HG03457 (cell line): ENCODE measurements around the gene DUSP14.

Experiments
- ATAC-seq: cut with Tn5 transposase; IDR thresholded peaks from one replicate; pipeline ENCODE4 v1.9.1; 2021; ENCODE audit warnings: moderate number of reproducible peaks; ENCODE audit not compliant: unreplicated experiment

The DUSP14 gene

DNA sequence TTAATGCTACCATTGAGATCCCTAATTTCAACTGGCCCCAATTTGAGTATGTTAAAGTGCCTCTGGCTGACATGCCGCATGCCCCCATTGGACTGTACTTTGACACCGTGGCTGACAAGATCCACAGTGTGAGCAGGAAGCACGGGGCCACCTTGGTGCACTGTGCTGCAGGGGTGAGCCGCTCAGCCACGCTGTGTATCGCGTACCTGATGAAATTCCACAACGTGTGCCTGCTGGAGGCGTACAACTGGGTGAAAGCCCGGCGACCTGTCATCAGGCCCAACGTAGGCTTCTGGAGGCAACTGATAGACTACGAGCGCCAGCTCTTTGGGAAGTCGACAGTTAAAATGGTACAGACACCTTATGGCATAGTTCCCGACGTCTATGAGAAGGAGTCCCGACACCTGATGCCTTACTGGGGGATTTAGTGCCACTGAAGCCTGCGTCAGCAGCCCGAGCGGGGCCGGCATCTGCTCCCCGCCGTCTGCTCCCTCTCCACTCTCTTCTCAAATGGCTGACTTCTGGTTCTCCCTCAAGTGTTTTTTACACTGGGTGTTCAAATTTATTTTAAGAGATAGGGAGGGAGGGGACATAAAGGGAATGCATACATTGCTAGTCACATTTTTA is 22.9 kb downstream of the DUSP14 start:
- ATAC-seq, result no peak

DNA sequence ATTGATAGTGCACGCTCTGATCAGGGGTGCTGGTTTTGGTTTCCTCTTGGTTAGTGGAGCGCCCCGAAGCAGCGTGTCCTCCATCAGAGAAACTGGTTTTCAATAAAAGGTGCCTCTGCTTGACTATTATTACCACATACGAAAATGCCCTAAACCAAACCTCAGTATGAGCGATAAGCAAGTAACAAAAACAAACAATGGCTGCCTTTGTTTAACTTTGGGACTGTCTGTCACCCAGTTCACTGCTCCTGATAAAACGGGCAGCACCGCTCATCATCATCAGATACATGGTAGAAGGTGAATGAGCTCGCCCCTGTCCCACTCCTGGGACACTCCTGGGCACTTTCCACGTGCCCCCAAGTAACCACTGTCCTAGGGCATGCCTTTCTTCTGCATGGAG is 24.0 kb downstream of the DUSP14 start:
- no peak for ATAC-seq

DNA sequence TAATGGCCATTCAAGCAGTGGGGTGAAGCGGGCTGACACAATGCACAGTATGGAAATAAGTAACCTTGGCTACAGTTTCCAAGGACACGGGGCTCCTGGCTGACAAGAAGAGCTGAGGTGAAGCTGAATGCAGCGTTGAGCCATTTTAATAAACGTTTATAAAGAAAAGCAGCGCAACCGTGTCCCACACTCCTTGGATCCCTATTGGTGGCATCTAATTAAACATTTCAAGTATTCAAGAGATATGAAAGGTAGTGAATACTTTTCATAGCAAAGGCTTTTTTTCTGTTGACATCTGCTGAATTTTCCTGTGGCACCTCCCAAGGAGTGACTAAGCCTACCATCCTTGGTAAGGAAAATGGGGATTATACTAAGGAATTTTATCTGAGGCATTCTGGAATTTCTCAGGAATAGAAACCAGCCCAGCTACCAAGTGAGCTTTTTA is 26.5 kb downstream of the DUSP14 start:
- no peak for ATAC-seq

DNA sequence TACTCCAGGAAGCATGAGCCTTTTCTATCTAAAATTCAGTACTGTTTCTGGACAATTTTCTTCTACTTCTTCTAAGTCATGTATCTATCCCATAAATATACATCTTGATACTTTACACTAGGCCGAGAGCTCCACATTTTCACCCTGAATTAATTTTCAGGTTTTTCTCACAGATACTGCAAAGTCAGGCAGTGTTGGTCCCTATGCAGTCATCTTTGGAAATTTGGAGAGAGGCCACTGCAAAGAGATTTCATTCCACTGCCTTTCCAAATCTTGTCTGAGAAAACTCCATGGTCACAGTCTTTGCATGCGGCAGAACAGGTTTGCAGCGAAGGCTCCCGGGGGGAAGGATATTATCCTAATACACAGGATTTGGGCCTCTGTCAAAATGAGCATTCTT is 28.2 kb downstream of the DUSP14 start:
- no peak for ATAC-seq

DNA sequence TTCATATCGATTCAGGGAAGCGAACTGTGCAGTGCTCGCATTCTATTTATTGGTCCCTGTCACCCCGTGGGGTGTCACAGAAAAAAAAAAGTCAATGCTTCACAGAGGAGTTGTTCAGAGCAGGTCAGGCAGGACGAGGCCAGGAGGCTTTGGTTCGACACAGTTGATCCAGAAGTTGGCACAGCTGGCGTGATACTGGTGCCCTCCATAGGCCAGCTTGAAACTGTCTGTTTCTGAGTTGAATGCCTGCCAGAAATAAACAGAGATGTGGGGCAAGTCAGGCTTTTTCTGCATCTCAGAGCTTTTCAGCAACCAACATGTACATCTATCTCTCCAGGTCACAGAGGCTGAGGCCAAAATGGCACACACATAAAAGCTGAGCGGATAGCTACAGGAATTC is 29.1 kb downstream of the DUSP14 start:
- no peak for ATAC-seq

DNA sequence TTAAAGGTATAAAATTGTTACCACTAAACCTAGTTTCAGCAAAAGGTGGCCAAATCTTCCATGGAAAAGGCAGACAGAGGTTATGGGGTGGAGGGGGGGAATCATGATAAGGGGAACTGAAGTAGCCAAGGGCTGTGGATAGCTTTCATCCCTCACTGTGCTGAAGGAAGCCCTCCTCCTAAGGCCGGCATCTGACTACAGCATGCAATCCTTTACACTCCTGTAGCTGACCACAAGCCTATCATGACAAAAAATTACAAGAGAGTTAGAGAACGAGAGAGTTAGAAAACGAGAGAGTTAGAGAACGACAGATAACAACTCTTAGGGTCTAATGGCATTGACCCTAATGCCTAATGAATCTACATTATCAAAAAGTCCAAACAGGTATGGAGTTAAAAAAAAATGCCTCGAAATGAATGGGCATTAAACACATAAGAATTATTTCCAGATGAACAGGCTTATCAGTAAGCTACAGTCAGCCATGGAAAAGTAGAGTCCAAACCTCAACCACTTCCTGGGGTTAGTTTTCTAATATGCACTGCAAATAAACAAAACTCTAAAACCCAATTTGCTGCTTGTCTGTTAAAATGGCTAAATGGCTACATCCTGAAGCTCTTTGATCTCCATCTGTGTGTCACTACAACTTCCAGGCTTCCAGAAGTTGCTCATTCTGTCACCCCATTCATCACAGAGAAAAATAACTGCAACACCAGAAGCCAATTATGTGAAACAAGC is 29.7 kb downstream of the DUSP14 start:
- no peak for ATAC-seq

DNA sequence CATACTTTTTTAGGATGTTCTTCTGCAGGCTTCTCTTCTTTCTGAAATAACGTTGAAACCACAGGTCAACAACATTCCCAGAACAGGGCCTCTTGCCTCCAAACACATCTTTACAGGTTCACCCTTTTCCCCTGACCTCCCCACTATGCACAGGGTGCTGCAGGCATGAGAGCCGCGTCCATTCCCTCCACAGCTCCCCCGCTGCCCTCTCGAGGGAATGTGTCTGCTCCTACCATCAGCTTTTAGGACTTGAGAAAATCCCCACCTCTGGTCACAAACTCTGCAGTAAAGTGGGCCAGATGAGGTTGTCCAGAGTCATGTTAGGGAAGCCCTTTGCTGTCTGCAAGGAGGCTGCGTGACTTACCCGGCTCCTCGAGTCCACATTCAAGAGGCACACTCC is 30.5 kb downstream of the DUSP14 start:
- no peak for ATAC-seq

DNA sequence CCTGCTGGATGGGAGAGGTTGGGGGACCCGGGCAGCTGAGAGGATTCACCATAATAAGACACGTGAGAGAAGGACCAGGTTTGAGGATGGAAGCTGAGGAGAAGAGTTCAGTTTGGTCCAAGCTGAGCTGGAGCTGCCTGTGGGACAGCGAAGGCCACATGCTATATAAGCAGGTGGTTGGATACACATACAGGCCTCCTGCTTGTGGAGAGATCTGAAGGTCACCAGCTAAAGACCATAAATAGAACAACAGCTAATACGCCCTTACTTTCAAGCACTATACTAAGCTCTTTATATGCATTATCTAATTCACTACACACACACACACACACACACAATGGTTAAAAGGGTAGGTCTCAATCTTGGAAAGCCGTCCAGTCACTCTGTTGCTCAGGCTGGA is 32.1 kb downstream of the DUSP14 start:
- no peak for ATAC-seq

DNA sequence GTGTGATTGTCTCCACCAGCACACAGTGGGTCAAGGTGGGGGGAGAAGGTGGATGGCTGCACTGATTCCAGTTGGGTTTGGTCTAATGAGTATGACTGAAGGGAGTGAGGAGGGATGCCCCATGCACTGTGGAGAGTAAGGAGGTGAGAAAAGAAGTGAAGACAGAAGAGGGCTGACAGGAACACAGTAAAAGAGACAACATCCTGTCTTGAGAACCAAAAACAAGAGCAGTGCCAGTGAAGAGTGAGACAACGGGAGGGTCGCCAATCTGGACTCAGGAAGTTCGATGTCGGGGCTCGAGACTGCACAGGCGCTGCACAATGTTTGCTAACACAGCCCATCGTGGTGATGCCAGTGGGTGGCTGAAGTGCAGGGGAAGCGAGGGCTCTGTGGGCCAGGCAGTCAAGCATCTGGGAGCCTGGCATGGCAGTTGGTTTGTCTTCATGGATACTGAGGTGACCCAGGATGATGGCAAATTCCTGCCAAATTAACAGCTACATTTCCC is 34.1 kb downstream of the DUSP14 start:
- no peak for ATAC-seq

DNA sequence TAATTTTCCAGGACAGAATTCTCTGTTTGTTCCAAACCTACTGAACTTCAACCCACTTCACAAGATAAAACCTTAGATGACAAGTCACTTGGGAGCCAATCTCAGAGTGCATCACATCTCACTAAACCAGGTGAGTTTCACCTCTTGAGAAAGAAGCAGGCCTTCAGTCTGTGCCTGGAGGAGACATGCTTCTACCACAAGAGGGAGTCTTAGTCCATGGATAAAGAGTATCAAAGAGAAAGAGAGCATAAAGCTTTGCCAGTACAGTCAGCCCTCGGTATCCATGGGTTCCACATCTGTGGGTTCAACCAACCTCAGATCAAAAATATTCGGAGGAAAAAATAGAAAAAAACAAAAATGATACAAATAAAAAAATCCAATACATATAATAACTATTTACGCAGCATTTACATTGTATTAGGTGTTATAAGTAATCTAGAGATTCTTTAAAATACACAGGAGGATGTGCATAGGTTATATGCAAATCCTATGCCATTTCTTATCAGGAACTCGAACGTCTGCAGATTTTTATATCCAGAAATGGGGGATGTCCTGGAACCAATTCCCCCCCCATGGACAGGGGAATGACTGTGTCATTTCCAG is 37.7 kb downstream of the DUSP14 start:
- no peak for ATAC-seq

DNA sequence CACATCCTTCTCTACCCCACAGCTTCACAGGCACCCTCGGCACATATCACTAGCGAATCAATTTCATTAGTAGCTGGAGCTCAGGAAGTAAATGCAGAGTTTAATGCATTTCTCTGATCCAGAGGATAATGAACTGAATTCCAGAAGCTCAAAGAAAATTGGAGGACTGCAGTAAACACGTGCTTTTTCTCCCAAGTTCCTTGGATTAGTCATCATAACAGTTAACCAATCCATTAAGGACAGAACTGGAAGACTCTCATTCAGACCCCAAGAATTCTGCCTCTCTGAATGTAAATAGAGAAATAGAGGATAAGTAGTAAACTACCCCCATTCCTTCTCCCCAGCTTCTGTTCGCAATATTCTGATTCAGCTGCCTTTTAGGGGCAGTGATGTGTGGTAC is 40.7 kb downstream of the DUSP14 start:
- ATAC-seq, result no peak

DNA sequence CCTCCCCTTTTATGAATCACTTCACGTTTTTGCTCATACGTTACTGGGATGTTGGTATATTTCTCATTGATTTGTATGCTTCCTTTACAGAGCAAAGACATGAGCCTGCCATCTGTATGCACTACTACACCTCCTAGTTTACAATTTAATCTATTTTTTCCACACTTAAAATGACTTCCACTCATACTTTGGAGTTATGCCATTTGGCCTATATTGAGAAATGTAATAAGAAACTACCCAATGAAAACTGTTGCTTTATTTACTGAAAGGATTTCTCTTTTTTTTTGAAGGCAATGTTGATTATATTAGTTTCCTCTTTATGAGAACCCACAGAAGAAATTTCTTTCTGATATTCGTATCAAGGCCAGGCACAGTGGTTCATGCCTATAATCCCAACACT is 43.1 kb downstream of the DUSP14 start:
- ATAC-seq, result no peak

DNA sequence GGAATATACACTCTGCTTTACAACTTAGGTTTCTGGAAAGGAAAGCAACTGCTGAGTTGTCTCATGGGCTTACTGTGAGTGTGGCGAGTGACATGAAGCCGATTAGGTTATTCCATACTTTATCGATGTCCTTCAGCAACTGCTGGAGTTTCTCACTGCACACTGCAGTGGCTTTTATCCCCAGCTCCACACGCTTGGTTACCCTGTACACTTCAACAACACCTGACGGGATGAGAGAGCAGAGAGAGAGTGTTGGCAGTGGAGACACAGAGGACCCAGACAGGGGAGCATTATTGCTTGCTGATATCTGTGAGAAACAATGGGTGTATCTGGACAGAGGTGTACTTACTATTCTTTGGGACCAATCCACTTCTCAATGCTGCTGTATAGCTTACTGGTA is 46.2 kb downstream of the DUSP14 start:
- ATAC-seq, result no peak

DNA sequence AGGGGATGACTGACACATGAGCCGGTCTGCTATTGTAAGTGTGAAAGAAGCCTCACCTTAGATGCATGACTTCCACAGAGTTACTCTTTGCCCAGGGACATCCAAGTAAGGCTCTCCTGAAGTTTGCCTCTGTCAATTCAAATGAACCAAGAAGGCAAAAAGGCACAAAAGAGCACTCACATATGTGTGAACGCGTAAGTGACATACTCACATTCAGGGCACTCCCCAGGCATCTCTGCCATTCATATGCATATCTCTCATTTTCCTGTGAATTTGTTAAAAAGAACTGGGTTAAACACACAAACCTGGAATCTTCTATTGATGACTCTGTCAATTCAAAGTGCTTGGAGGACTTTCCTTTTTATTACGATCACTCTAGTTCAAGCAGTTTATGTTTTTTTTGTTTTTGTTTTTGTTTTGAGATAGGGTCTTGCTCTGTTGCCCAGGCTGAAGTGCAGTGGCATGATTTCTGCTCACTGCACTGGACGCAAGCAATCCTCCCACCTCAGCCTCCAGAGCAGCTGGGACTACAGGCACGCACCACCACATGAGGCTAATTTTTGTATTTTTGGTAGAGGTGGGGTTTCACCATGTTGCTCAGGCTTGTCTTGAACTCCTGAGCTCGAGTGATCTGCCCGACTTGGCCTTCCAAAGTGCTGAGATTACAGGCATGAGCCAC is 49.4 kb downstream of the DUSP14 start:
- ATAC-seq, result no peak

DNA sequence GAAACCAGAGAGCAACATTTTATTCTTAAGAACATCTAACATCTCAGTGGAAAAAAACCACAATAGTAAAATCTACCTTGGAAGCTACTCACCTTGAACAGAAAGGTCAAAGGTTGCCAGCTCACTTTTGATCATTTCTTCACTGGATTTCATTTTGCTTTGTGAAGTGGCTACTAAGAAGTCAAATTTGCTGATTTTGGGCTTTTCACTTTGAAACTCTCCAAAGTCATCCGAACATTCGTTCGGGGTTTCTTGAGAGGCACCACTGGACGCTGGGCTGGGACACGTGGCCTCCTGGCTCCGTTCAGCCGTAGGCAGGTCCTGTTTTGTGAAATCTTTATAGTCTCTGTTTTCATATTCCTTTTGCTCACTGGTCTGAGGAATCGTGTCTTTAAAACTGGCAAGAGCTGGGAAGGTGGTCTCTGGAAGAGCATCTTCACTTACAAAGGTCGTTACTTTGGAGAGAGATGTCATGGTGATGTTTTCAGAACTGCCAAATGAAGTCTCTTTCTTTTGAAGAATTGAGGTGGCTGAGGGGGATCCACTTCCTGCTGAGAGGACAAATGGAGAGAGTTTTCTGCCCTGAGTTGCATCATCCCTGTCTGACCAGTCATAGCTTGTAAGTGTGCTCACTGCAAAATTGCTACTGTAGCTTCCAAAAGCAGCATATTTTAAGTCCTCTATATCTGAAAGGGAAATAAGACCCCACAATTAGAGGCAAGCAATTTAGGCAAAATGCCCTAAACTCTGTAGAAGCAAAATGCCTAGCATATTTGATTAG is 52.4 kb downstream of the DUSP14 start:
- no peak for ATAC-seq

DNA sequence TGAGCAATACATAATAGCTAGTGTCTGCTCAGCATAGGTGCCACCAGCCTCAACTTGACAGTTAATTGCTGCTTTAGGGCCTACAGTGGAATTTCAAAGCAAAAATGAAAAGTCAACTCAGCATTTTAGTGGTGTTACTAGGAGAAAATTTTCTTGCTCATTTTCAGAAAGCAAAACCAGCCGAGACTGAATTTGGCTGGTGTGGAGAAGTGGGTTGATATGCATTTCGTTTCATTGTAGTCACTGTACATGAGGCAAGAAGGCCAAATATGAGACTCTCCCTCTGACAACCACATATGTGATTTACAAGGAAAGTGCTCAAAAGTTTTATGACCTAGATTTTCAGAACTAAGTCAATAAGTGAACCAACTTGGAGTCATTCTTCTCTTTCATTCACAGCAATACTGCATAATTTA is 54.0 kb downstream of the DUSP14 start:
- ATAC-seq, result no peak

DNA sequence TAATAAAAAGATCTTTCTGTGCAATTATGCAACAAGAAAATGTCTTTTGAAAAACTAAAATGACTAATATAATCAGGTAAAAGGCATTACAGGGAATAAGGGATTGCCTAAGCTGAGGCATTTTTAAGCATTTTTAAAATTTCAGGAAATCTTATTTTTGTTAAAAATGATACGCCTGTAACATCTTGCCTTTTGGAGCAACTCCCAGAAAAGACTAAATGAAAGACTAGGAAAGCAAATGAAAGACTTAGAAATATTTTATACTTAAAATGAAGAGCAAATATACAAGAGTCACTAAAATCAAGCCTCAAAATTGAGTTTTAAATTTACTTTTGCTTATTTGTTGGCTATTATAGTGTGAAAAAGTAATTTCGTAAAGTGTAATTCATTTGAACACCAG is 55.8 kb downstream of the DUSP14 start:
- ATAC-seq, result no peak

DNA sequence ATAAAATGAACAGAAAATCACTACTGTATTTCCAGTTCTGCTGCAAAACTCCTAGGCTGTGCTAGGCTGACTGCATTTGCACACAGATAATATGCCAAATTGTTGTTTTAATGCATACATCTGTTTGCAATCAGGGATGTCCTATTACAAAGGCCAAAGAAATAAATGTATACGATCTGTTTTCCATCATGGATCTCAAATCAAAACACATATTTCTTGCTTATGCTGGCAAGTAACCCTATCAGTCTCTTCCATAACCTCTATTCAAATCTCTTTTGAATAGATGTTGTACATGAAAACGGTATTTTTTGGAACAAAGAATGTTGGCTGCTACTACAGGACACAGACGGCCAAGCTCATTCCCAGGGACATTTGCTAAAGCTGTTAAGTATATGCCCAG is 56.6 kb downstream of the DUSP14 start:
- ATAC-seq, result no peak

DNA sequence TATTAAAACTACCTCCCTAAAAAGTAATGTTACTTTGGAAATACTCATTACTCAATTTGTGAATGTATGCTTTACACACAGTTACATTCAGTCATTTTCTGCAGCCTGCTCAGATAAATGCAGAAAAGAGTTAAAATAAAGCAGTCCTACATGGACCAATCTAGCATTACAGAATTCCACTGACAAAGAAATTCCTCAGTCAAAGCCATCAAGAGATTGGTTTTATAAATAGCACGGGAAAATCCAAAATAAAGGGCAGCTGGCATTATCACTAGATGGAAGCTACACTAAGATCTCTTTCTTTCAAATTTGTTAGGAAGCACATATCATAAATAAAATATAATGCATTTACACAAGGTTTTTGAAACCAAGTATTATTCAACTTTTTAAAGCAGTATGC is 58.3 kb downstream of the DUSP14 start:
- no peak for ATAC-seq

DNA sequence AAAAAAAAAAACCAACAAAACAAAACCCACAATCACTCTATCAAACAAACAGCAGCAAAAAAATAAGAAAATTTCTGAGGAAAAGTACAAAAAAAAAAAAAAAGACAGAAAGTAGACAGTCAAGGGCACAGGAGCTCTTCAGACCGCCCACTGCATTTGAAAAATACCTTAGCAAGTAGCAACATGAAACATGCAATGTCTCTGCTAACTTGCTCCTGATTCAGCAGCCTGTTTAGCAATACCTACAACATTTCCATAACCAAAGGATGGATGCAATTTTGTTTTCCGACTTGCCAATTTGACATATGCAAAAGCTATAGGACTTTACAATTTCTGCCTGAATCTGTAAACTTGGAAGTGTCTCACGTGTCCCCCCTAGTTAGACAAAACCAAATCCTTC is 62.1 kb downstream of the DUSP14 start:
- no peak for ATAC-seq

DNA sequence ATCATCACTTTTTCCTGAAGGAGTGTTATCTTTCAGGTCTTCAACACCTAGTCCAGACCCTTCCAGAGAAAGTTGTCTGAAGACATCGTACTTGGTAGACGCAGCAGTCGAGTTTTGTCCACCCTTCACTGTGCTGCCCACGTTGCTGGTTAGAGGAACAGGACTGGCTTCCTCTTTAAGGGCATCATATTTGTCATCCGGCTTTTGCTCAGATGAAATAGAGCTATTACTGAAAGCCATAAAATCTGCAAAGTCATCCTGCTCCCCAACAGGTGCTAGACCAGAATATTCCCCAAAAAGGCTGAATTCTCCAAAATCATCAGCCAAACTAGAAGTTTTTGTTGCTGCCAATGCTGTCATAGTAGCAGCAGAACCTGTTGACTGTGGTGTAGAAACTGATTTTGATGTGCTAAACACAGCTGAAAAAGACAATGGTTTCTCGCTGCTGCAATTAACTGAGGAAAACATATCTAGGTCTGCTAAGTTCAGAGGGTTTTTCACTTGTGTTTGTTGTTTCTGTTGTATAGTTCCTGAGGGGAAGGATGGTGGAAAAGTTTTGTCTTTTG is 63.8 kb downstream of the DUSP14 start:
- ATAC-seq, result no peak
